Measurements from ENCODE around the gene COL26A1. TPM values are rescaled to one million over a fixed set of nuclear protein-coding genes. Genes with fewer than 3 reads are reported as not detected.

COL26A1 gene
- total and polyA plus RNA-seq, 2 of the 4 experiments (the other 2 are of a cell fraction) = not detected

DNA sequence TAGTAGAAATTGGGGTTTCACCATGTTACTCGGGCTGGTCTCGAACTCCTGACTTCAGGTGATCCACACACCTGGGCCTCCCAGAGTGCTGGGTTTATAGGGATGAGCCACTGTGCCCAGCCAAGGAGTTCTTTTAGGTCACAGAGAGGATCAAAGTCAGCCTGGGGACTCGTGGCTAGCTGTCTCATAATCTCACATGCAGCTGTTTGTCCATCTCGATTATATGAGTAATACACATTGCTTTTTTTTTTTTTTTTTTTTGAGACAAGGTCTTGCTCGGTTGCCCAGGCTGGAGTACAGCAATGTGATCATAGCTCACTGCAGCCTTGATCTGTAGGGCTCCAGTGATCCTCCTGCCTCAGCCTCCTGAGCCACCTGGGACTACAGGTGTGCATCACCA is 43.3 kb upstream of the COL26A1 start:
- H3K56ac ChIP-seq (ENCODE audit: extremely low read depth, insufficient read depth, low read length) = no peak overlapping the region
- H2BK20ac ChIP-seq (ENCODE audit: low read depth, low read length) = no peak overlapping the region
- H3K9me3 ChIP-seq (ENCODE audit: control insufficient read depth, insufficient read depth, low read length) = no peaks in the 10 kb centered on the region
- no peak overlapping the region for H4K8ac ChIP-seq (ENCODE audit: low read depth in 2 of 2, low read length in 2 of 2)
- dilution Hi-C loops (cut with HindIII; ENCODE audit: low sequenced_read_pairs, unreplicated experiment) = no loop called here
- no peak overlapping the region for H2AK5ac ChIP-seq (ENCODE audit: low read depth, low read length)
- TF ChIP-seq, protein P1, sequence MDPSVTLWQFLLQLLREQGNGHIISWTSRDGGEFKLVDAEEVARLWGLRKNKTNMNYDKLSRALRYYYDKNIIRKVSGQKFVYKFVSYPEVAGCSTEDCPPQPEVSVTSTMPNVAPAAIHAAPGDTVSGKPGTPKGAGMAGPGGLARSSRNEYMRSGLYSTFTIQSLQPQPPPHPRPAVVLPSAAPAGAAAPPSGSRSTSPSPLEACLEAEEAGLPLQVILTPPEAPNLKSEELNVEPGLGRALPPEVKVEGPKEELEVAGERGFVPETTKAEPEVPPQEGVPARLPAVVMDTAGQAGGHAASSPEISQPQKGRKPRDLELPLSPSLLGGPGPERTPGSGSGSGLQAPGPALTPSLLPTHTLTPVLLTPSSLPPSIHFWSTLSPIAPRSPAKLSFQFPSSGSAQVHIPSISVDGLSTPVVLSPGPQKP (IDR thresholded peaks at IDR 0.05; ENCODE audit: borderline replicate concordance, low read depth, low read length) = no peak
- TF ChIP-seq MXI1 (IDR thresholded peaks at IDR 0.05; ENCODE audit: borderline replicate concordance, low read depth, low read length) (no peak), NFE2L2 (IDR thresholded peaks at IDR 0.05; ENCODE audit: low read depth, low read length) (no peak), RCOR1 (IDR thresholded peaks at IDR 0.05; ENCODE audit: insufficient replicate concordance, low read length) (no peak), BHLHE40 (IDR thresholded peaks at IDR 0.05; ENCODE audit: low read depth, low read length) (no peak), RFX5 (IDR thresholded peaks at IDR 0.05; ENCODE audit: low read depth, low read length) (no peak)
- TF ChIP-seq, protein P2, sequence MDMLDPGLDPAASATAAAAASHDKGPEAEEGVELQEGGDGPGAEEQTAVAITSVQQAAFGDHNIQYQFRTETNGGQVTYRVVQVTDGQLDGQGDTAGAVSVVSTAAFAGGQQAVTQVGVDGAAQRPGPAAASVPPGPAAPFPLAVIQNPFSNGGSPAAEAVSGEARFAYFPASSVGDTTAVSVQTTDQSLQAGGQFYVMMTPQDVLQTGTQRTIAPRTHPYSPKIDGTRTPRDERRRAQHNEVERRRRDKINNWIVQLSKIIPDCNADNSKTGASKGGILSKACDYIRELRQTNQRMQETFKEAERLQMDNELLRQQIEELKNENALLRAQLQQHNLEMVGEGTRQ (IDR thresholded peaks at IDR 0.05; ENCODE audit: low read depth, low read length) = no peak
- TF ChIP-seq, protein P3, sequence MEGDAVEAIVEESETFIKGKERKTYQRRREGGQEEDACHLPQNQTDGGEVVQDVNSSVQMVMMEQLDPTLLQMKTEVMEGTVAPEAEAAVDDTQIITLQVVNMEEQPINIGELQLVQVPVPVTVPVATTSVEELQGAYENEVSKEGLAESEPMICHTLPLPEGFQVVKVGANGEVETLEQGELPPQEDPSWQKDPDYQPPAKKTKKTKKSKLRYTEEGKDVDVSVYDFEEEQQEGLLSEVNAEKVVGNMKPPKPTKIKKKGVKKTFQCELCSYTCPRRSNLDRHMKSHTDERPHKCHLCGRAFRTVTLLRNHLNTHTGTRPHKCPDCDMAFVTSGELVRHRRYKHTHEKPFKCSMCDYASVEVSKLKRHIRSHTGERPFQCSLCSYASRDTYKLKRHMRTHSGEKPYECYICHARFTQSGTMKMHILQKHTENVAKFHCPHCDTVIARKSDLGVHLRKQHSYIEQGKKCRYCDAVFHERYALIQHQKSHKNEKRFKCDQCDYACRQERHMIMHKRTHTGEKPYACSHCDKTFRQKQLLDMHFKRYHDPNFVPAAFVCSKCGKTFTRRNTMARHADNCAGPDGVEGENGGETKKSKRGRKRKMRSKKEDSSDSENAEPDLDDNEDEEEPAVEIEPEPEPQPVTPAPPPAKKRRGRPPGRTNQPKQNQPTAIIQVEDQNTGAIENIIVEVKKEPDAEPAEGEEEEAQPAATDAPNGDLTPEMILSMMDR (conservative IDR thresholded peaks at IDR 0.05; ENCODE audit: low read depth, low read length) = no peak
- no TSS peak for BruUV-seq (replicated peaks)
- H2AFZ ChIP-seq (replicated peaks; ENCODE audit: low read length, poor library complexity) = no peak overlapping the region
- H4K5ac ChIP-seq (ENCODE audit: low read depth, low read length) = no peak overlapping the region
- no CpG with 5 or more reads among the region's 5 CpGs for WGBS, 2 experiments (ENCODE audit: extremely low coverage in 2 of 2, insufficient read length in 1 of 2)
- DNase-seq = no peak
- H2BK120ac ChIP-seq (ENCODE audit: low read depth, low read length) = no peak overlapping the region
- H3K27me3 ChIP-seq (ENCODE audit: control insufficient read depth, insufficient read depth, low read length) = no peaks in the 10 kb centered on the region
- no peak overlapping the region for H3K14ac ChIP-seq (replicated peaks; ENCODE audit: low read depth, low read length)
- no peak overlapping the region for H3K9ac ChIP-seq (ENCODE audit: low read depth, low read length)
- H2BK15ac ChIP-seq (ENCODE audit: low read depth, low read length) = no peak overlapping the region
- peaks cover 0 to 16% of the 10 kb centered on the region in 2 experiments; a peak in 1 of 4 replicates for H3K79me1 ChIP-seq (ENCODE audit: low read depth in 1 of 2, low read length in 2 of 2)
- no peak overlapping the region for H4K91ac ChIP-seq (ENCODE audit: insufficient read depth, low read depth, low read length)
- no peak overlapping the region for H2AK9ac ChIP-seq (replicated peaks; ENCODE audit: low read depth, low read length, poor library complexity)
- in situ Hi-C loops (cut with MboI; ENCODE audit: low sequenced_read_pairs) = no loop called here
- H3K4me3 ChIP-seq (ENCODE audit: insufficient read depth, low read depth, low read length) = no peak overlapping the region
- ChIA-PET CTCF (no interaction called here), POLR2A (ENCODE audit: unreplicated experiment) (no interaction called here)
- no peak overlapping the region for H3K4ac ChIP-seq (ENCODE audit: low read depth, low read length)
- no peak overlapping the region for H2BK5ac ChIP-seq (ENCODE audit: low read depth, low read length, poor library complexity, severe bottlenecking)
- H3K23ac ChIP-seq (ENCODE audit: low read depth, low read length) = no peak overlapping the region
- peaks cover 5% of the 10 kb centered on the region for H3K36me3 ChIP-seq (ENCODE audit: control insufficient read depth, insufficient read depth, low read length)
- H3K18ac ChIP-seq (ENCODE audit: low read depth, low read length) = no peak overlapping the region
- intact Hi-C loops (cut with micrococcal nuclease) = no loop called here
- no peak for ATAC-seq (ENCODE audit: low read depth)
- H4K20me1 ChIP-seq (ENCODE audit: insufficient read depth, low read length) = no peaks in the 10 kb centered on the region
- H3K4me2 ChIP-seq (ENCODE audit: low read depth, low read length) = no peak overlapping the region
- H3K4me1 ChIP-seq (ENCODE audit: control insufficient read depth, insufficient read depth, low read length) = no peaks in the 10 kb centered on the region
- no peak overlapping the region for H3K27ac ChIP-seq (ENCODE audit: insufficient read depth, low read length)
- peaks cover 3% of the 10 kb centered on the region for H3K9me1 ChIP-seq (ENCODE audit: insufficient read depth, low read length)
